Ovary (tissue), 9 donors: ENCODE results near the gene PTN. TPM values are rescaled to one million over a fixed set of nuclear protein-coding genes. Genes with fewer than 3 reads are reported as not detected.

ENCODE experiments used
- DNase-seq, 5 donors: peaks; one replicate each; pipeline ENCODE4 v3.0.0-alpha.2; 2019 to 2020
- H3K27ac ChIP-seq, 2 donors: fragments of 200-600 bp; one replicate each; pipeline versions ENCODE4 v1.5.1 to v1.8.0; 2019 to 2022
- H3K27me3 ChIP-seq: fragments of 200-600 bp; one replicate; pipeline ENCODE4 v1.8.0; 2022
- H3K36me3 ChIP-seq: fragments of 200-600 bp; sonication (generic); one replicate; pipeline ENCODE4 v1.5.1; 2019
- H3K4me1 ChIP-seq: one replicate; pipeline ENCODE4 v1.8.1; 2013; ENCODE audit warnings: mild to moderate bottlenecking, moderate library complexity; ENCODE audit not compliant: insufficient read depth
- H3K4me3 ChIP-seq: fragments of 200-600 bp; sonication (generic); one replicate; pipeline ENCODE4 v1.5.1; 2017
- H3K9me3 ChIP-seq, 2 donors: fragments of 200-600 bp in 1 of 2; sonication (generic) in 1 of 2; one replicate each; pipeline versions ENCODE4 v1.5.1 to v1.8.1; 2013 to 2019; ENCODE audit warnings: mild to moderate bottlenecking in 1 of 2, moderate library complexity in 1 of 2
- CTCF ChIP-seq, 3 donors: fragments of 450-650 bp in 2 of 3; fragments of 200-600 bp in 1 of 3; IDR thresholded peaks; one replicate each; pipeline versions ENCODE4 v1.5.1 to v1.8.0; 2016 to 2022; ENCODE audit warnings: antibody characterized with exemption in 3 of 3, mild to moderate bottlenecking in 1 of 3
- EP300 ChIP-seq: sonication (generic); formaldehyde crosslinking; IDR thresholded peaks from one replicate; pipeline ENCODE4 v1.6.1; 2017; ENCODE audit warnings: antibody characterized with exemption
- POLR2A ChIP-seq: fragments of 450-650 bp; IDR thresholded peaks from one replicate; pipeline ENCODE4 v1.6.1; 2017; ENCODE audit warnings: antibody characterized with exemption, mild to moderate bottlenecking, moderate library complexity
- WGBS, 3 donors: extraction: QIAGEN DNeasy Blood & Tissue Kit in 1 of 3; methylation state at CpG; one replicate each; pipeline versions ENCODE4 v1.1.5 to v1.1.7; 2013 to 2017; 5-methylcytosine and 5-hydroxymethylcytosine counted together
- intact Hi-C, 4 donors: fragments of 100-400 bp; cut with DNase I; formaldehyde crosslinking; loops; one replicate each; pipeline versions ENCODE4 v1.11.0 to v1.15.1; 2022 to 2023
- polyA plus RNA-seq, 2 donors: library from polyadenylated mRNA; stranded (reverse); fragments of 200-250 nt in 1 of 2; fragments of 350-450 nt in 1 of 2; fragmentation: Illumina TruSeq in 1 of 2; extraction: RNeasy Lipid Tissue Mini Kit (QIAGEN cat#74804) in 1 of 2; gene quantifications; one replicate each; pipeline ENCODE4 v1.2.3, GENCODE V29; 2013 to 2014
- total RNA-seq, 7 donors: library from RNA; depleted of rRNA in 2 of 7; stranded (reverse); fragments of >200 nt in 2 of 7; fragmentation: NEBNext Ultra II Directional in 3 of 7; extraction: Animal tissue kit (Norgen Biotek cat#: 25700) in 3 of 7; gene quantifications; one replicate each; pipeline versions ENCODE4 v1.1.0 to v1.2.4, GENCODE V29; 2016 to 2023
- donor health status: DM: no; HTN: no; CAD: no; lungs with moderate emphysema.
- donor health status: DM: no; HTN: no; CAD: no.
- donor health status: Bipolar disorder and iron deficiency.
- donor health status: DM: yes; HTN: yes; CAD: no.
- donor health status: DM: no; HTN: no; CAD: no.
- donor health status: DM: yes; HTN: yes; CAD: no.

Gene PTN
- total and polyA plus RNA-seq, 9 donors: 2.1 to 20.0 (median 4.3) TPM

DNA sequence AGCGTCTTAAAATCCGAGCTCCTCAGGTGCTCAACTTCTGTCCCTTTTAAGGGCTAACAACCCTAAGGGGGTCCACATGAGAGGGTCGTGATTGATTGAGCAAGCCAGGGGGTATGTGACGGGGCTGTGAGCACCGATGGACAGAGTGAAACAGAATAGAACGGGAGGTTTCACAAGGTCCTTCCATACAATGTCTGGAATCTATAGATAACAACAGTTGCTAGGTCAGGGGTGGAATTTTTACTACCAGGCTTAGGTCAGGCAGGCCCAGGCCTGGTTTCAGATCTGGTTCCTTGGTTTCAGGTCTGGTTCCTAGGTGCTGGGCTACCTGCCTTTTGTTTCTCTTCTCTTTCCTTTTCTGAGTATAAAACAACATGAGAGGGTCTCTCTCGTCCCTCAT is 80.9 kb downstream of the PTN start:
- WGBS, 3 donors: 91 to 95% (median 93%) methylated on average over 7 of the region's 7 CpGs
- H3K4me3 ChIP-seq: no peak overlapping the region
- DNase-seq: no peak
- H3K36me3 ChIP-seq: no peaks in the 10 kb centered on the region
- intact Hi-C loops: no loop called here
- TF ChIP-seq CTCF (IDR thresholded peaks at IDR 0.05): no peak
- no peak for TF ChIP-seq POLR2A
- no peak overlapping the region for H3K27ac ChIP-seq
- no peaks in the 10 kb centered on the region for H3K27me3 ChIP-seq
- H3K4me1 ChIP-seq: no peaks in the 10 kb centered on the region
- H3K9me3 ChIP-seq: no peaks in the 10 kb centered on the region

DNA sequence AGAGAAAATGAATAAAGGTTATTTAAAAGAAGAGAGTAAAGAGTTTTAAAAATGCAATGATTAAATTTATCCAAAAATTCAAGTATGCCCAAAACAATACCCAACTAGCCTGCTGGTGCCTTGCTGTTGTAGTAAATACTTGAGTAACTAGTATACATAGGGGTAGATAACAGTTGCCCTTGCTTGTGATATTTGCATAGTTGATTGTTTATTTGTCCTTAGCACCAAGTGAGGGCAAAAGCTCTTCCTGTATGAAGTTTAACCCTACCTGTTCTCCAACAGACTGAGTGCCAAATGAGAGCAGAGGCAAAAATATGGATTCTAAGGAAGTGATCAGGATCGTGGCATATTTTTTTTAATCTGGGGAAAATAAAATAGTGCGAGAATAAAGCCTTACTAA is 85.0 kb downstream of the PTN start:
- H3K36me3 ChIP-seq: no peaks in the 10 kb centered on the region
- intact Hi-C loops: no loop called here
- H3K27ac ChIP-seq: no peak overlapping the region
- TF ChIP-seq EP300 (no peak), CTCF (IDR thresholded peaks at IDR 0.05) (no peak), POLR2A (no peak)
- H3K4me1 ChIP-seq: no peaks in the 10 kb centered on the region
- no peaks in the 10 kb centered on the region for H3K9me3 ChIP-seq
- no peaks in the 10 kb centered on the region for H3K27me3 ChIP-seq
- H3K4me3 ChIP-seq: no peak overlapping the region
- no peak for DNase-seq
- WGBS, 3 donors: 95 to 97% (median 95%) methylated on average over 2 of the region's 2 CpGs

- no peaks in the 10 kb centered on the region for H3K36me3 ChIP-seq
- no peak overlapping the region for H3K4me3 ChIP-seq
- 66 to 81% (median 70%) methylated on average over 2 of the region's 2 CpGs for WGBS, 3 donors
- TF ChIP-seq POLR2A (no peak), EP300 (no peak), CTCF (IDR thresholded peaks at IDR 0.05) (no peak)
- no peak overlapping the region for H3K27ac ChIP-seq
- no peak for DNase-seq
- intact Hi-C loops: no loop called here
- no peaks in the 10 kb centered on the region for H3K4me1 ChIP-seq
- no peaks in the 10 kb centered on the region for H3K27me3 ChIP-seq
- no peaks in the 10 kb centered on the region for H3K9me3 ChIP-seq
These were observed 88.8 kb downstream of the PTN start for GRCh38 chr7:137254766-137255165.

- Histone ChIP-seq H3K27ac (no peak overlapping the region), H3K4me3 (no peak overlapping the region), H3K4me1 (no peaks in the 10 kb centered on the region), H3K36me3 (no peaks in the 10 kb centered on the region), H3K9me3 (no peaks in the 10 kb centered on the region), H3K27me3 (no peaks in the 10 kb centered on the region)
- WGBS, 3 donors: 87 to 90% (median 90%) methylated on average over 2 of the region's 2 CpGs
- intact Hi-C loops: no loop called here
- TF ChIP-seq EP300: no peak
- no peak for TF ChIP-seq POLR2A
- TF ChIP-seq CTCF (IDR thresholded peaks at IDR 0.05): no peak
- DNase-seq: no peak
These were observed 97.6 kb downstream of the PTN start for GRCh38 chr7:137245890-137246289.

GRCh38 chr7:137245186-137245585 is 98.3 kb downstream of the PTN start:
- Histone ChIP-seq H3K9me3 (no peaks in the 10 kb centered on the region), H3K4me3 (no peak overlapping the region), H3K36me3 (no peaks in the 10 kb centered on the region), H3K27ac (no peak overlapping the region), H3K4me1 (no peaks in the 10 kb centered on the region), H3K27me3 (no peaks in the 10 kb centered on the region)
- DNase-seq: no peak
- no peak for TF ChIP-seq POLR2A
- intact Hi-C loops: no loop called here
- 94 to 96% (median 95%) methylated on average over 4 of the region's 4 CpGs for WGBS, 3 donors
